T47D (cell line): Measurements from ENCODE around the gene NPAT.

Experiments
- DNase-seq, 2 experiments: peaks; one replicate each; pipeline versions ENCODE4 v3.0.0 to v3.0.0-alpha.2; 2011 to 2012; ENCODE audit warnings: low read depth in 1 of 2, low spot score in 1 of 2
- JUND ChIP-seq: IDR thresholded peaks from 2 replicates; pipeline ENCODE4 v1.6.1; 2012; ENCODE audit warnings: low read depth
- in situ Hi-C: cut with HindIII; loops from 2 replicates; pipeline ENCODE4 v1.10.0; 2016; ENCODE audit warnings: low sequenced_read_pairs, low pct_unique_long_range_greater_than_20kb

Gene NPAT

DNA sequence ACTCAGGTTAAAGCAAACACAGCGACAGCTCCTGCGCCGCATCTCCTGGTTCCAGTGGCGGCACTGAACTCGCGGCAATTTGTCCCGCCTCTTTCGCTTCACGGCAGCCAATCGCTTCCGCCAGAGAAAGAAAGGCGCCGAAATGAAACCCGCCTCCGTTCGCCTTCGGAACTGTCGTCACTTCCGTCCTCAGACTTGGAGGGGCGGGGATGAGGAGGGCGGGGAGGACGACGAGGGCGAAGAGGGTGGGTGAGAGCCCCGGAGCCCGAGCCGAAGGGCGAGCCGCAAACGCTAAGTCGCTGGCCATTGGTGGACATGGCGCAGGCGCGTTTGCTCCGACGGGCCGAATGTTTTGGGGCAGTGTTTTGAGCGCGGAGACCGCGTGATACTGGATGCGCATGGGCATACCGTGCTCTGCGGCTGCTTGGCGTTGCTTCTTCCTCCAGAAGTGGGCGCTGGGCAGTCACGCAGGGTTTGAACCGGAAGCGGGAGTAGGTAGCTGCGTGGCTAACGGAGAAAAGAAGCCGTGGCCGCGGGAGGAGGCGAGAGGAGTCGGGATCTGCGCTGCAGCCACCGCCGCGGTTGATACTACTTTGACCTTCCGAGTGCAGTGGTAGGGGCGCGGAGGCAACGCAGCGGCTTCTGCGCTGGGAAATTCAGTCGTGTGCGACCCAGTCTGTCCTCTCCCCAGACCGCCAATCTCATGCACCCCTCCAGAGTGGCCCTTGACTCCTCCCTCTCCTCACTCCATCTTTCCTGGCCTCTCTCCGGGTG is at the start of gene NPAT, which contains the start of gene ATM:
NPAT (minus strand) TSS at position 65 of the 774 bp plus-strand sequence. CDS start 102 bp downstream, outside the sequence.
ATM (plus strand) TSS at position 494 of the 774 bp plus-strand sequence. CDS start 4,558 bp downstream, outside the sequence.
- TF ChIP-seq JUND = no peak
- in situ Hi-C loops = no loop called here
- peak; percentile 77 to 100 for DNase-seq

- in situ Hi-C loops = no loop called here
- DNase-seq = no peak
Measured at GRCh38 chr11:108269583-108269982, 47.1 kb upstream of the NPAT start.

DNA sequence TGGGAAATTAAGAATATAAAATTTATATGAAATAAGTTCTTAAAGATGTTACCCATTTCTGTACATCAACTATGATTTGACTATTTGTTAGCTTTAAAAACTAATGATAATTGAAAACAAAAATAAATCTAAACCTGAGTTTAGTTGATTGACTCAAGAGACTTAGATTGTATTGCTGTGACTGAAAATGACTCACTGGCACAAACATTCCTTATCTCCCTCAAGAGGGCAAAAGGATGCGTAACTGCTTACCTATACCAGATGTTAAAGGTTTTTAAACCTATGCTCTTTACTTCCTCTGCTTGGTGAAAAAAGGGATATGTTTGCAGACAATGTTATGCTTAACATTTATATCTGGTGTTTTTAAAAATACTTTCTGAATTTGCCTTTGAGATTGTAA is 30.7 kb upstream of the NPAT start:
- in situ Hi-C loops = no loop called here
- TF ChIP-seq JUND = no peak
- no peak for DNase-seq

More at GRCh38 chr11:108269583-108269982, 47.1 kb upstream of the NPAT start:
- TF ChIP-seq JUND = no peak

DNA sequence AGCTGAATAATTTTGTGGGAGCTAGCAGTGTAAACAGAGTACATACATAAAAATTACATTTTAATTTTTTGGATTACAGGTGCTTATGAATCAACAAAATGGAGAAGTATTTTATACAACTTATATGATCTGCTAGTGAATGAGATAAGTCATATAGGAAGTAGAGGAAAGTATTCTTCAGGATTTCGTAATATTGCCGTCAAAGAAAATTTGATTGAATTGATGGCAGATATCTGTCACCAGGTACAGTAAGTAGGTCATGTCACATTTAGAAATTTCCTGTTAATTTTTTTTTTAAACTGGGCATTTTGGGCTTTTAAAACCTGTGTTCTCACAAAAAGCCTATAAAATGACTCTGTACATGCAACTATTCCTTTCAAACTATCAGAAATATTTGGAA is 24.4 kb upstream of the NPAT start:
- TF ChIP-seq JUND = no peak
- in situ Hi-C loops = no loop called here
- DNase-seq = no peak

- no peak for DNase-seq
- in situ Hi-C loops = no loop called here
- no peak for TF ChIP-seq JUND
Measured at GRCh38 chr11:108246308-108246707, 23.9 kb upstream of the NPAT start.

- no peak for TF ChIP-seq JUND
- DNase-seq = no peak
- in situ Hi-C loops = no loop called here
Measured at GRCh38 chr11:108242422-108242821, 20.0 kb upstream of the NPAT start.

- no peak for DNase-seq
- in situ Hi-C loops = no loop called here
- no peak for TF ChIP-seq JUND
Measured at GRCh38 chr11:108241330-108242037, 19.0 kb upstream of the NPAT start.

DNA sequence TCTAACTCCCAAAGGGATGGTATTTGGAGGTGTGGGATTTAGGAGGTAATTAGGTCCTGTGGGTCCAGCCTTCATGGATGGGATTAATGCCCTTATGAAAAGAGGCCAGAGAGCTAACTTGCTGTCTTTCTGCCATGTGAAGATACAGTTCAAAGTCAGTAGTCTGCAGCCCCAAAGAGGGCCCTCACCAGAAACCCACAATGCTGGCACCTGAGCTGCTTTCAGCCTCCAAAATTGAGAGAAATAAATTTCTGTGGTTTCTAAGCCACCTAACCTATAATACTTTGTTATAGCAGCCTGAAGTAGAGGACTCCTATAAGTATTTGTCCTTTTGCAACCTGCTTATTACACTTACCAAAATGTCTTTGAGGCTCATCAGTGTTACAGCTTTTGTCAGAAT is 16.6 kb upstream of the NPAT start:
- TF ChIP-seq JUND = no peak
- in situ Hi-C loops = no loop called here
- DNase-seq = no peak

DNA sequence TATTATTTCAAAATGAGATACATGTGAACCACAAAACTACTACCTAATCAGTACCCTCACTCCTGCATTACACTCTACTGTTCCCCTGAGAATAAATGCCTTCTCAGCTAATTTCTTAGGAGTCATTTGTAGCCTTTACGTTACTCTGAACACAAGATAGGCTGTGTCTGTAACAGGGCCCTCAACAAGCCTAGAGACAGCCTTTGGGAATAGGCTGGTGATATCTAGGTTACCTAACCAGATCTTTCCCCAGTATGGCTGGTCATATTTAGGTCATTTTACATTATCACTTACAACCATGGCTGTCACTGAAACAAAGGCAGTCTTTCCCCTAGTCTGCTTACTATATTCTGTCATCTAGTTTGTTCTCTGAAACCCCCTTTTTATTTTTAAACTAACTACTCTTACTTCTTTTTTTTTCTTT is 14.6 kb upstream of the NPAT start:
- DNase-seq = no peak
- in situ Hi-C loops = no loop called here

DNA sequence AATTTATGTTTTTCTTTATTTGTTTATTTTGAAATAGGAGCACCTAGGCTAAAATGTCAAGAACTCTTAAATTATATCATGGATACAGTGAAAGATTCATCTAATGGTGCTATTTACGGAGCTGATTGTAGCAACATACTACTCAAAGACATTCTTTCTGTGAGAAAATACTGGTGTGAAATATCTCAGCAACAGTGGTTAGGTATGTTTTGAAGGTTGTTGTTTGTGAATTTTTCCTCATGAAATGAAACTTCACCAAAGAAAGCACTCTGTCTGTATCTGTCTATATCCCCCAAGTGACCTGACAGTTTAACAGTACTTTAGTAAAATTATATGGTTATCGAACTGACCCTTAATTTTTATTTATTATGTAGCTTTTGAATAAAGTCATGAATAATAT is 13.2 kb upstream of the NPAT start:
- no peak for DNase-seq
- TF ChIP-seq JUND = no peak
- in situ Hi-C loops = no loop called here

More for the DNA sequence above, 14.6 kb upstream of the NPAT start:
- no peak for TF ChIP-seq JUND

- no peak for TF ChIP-seq JUND
- in situ Hi-C loops = no loop called here
- DNase-seq = no peak
Measured at GRCh38 chr11:108235192-108235591, 12.8 kb upstream of the NPAT start.

DNA sequence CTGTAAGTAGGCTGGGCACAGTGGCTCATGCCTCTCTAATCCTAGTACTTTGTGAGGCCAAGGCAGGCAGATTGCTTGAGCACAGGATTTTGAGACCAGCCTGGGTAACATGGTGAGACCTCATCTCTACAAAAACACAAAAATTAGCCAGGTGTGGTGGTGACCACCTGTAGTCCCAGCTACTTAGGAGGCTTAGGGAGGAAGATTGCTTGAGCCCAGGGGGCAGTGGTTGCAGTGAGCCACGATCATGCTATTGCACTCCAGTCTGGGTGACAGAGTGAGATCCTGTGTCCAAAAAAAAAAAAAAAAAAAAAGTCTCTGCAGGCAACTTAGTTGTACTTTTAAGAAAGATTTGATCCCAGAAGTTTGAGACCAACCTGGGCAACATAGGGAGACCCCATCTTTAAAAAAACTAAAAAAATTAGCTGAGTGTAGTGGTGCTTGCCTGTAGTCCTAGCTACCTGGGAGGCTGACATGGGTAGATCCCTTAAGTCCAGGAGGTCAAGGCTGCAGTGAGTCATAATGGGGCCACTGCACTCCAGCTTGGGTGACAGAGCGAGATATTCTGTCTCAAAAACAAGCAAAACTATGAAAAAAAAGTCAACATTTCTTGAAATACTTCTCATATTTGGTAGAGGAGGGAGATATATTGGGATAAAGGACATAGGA is 11.0 kb upstream of the NPAT start:
- in situ Hi-C loops = no loop called here
- TF ChIP-seq JUND = no peak
- DNase-seq = no peak

DNA sequence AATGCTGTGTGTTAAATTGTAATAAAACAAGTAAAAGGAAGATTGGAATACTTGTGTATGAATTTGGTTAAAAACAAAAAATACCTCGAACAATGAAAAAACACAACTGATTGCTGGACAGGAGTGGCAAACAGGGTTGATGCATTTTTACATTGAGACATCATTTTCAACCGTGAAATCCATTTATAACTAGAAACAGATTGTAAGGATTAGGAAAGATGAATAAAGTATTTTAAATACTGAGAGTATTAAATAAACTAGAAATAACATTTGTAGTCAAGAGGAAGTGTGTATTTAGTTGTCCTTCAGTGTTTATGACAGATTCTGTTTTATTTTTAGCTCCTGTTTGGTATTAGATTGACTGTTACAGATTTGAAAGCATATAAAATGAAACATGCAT is 5.8 kb upstream of the NPAT start:
- no peak for DNase-seq
- in situ Hi-C loops = no loop called here
- TF ChIP-seq JUND = no peak
